K562 (cell line): Measurements from ENCODE around the gene UPF1. TPM values are rescaled to one million over a fixed set of nuclear protein-coding genes. Genes with fewer than 3 reads are reported as not detected.

Source experiments
- DLX4 ChIP-seq: fragments of 250-450 bp; sonication (Bioruptor Pico); IDR thresholded peaks from 2 replicates; pipeline ENCODE4 v1.6.1; 2021; ENCODE audit warnings: mild to moderate bottlenecking
- GMEB1 ChIP-seq: fragments of 250-450 bp; sonication (Bioruptor Pico); IDR thresholded peaks from 2 replicates; pipeline ENCODE4 v1.4.0; 2020; ENCODE audit warnings: mild to moderate bottlenecking
- ILF3 ChIP-seq: fragments of 450-650 bp; IDR thresholded peaks from 2 replicates; pipeline ENCODE4 v1.6.1; 2018; ENCODE audit warnings: antibody characterized with exemption, mild to moderate bottlenecking, moderate library complexity, borderline replicate concordance
- IRF1 ChIP-seq: sonication (generic); formaldehyde crosslinking; IDR thresholded peaks from 2 replicates; pipeline ENCODE4 v1.8.0; 2022; ENCODE audit warnings: missing genetic modification reagents, mild to moderate bottlenecking, borderline replicate concordance
- KDM4B ChIP-seq, 2 experiments: fragments of 450-650 bp in 1 of 2; sonication (generic) in 1 of 2; IDR thresholded peaks; 2 replicates each; pipeline ENCODE4 v1.6.1; 2016 to 2017; ENCODE audit warnings: borderline replicate concordance in 2 of 2, antibody characterized with exemption in 1 of 2, low read depth in 1 of 2, mild to moderate bottlenecking in 1 of 2
- MEIS2 ChIP-seq: fragments of 450-650 bp; IDR thresholded peaks from 2 replicates; pipeline ENCODE4 v1.6.1; 2014; ENCODE audit warnings: mild to moderate bottlenecking; ENCODE audit not compliant: partially characterized antibody
- NONO ChIP-seq, 2 experiments: fragments of 200-400 bp in 1 of 2; fragments of 450-650 bp in 1 of 2; formaldehyde crosslinking in 1 of 2; IDR thresholded peaks; 2 replicates each; pipeline ENCODE4 v1.6.1; 2017; ENCODE audit warnings: low read depth in 2 of 2, mild to moderate bottlenecking in 2 of 2, moderate library complexity in 2 of 2, low read length in 1 of 2
- OTX1 ChIP-seq: fragments of 450-650 bp; formaldehyde crosslinking; IDR thresholded peaks from 2 replicates; pipeline ENCODE4 v1.4.0; 2022; ENCODE audit warnings: mild to moderate bottlenecking
- SAFB2 ChIP-seq: fragments of 200-400 bp; formaldehyde crosslinking; IDR thresholded peaks from 2 replicates; pipeline ENCODE4 v1.6.1; 2018; ENCODE audit warnings: borderline replicate concordance, low read length, low read depth, moderate library complexity; ENCODE audit not compliant: severe bottlenecking
- ZNF318 ChIP-seq, 2 experiments: fragments of 450-650 bp; IDR thresholded peaks; 2 replicates each; pipeline ENCODE4 v1.6.1; 2016; ENCODE audit warnings: mild to moderate bottlenecking in 2 of 2, borderline replicate concordance in 1 of 2, low read depth in 1 of 2, moderate library complexity in 1 of 2
- ZNF764 ChIP-seq: fragments of 250-450 bp; sonication (Bioruptor Pico); IDR thresholded peaks from 2 replicates; pipeline ENCODE4 v1.4.0; 2020; ENCODE audit warnings: low read depth, mild to moderate bottlenecking, moderate library complexity
- polyA plus RNA-seq, 8 experiments: library from polyadenylated mRNA; depleted of rRNA in 4 of 8; stranded (reverse) in 5 of 8; unstranded in 3 of 8; fragments of >200 nt; fragmentation: Nextera tagmentation in 2 of 8; fragmentation: Illumina TruSeq in 1 of 8; extraction: Ambion mirVana in 2 of 8; extraction: Trizol in 1 of 8; gene quantifications; 2 replicates each; pipeline versions ENCODE4 v1.2.1 to v1.2.3, GENCODE V29; 2011 to 2014; ENCODE audit warnings: inconsistent platforms in 1 of 8, missing spikeins in 1 of 8
- total RNA-seq, 7 experiments: library from RNA; depleted of rRNA in 6 of 7; stranded (reverse); fragments of >200 nt in 6 of 7; fragmentation: Illumina TruSeq in 2 of 7; extraction: Trizol in 2 of 7; gene quantifications; 2 replicates each; pipeline versions ENCODE4 v1.2.1 to v1.2.3, GENCODE V29; 2011 to 2021; ENCODE audit warnings: low replicate concordance in 1 of 7

The UPF1 gene
- total and polyA plus RNA-seq, 9 of the 15 experiments (the other 6 are each of a cell fraction or from before 2014, with no cell fraction given), result 0.34 to 103 (median 27.9) TPM

GRCh38 chr19:18798384-18799352 is 33.1 kb upstream of the UPF1 start (continued):
- TF ChIP-seq ZNF318 (IDR thresholded peaks at IDR 0.05; ENCODE audit: borderline replicate concordance in 1 of 2, low read depth in 1 of 2), result no peak
- TF ChIP-seq IRF1, result no peak
- no peak for TF ChIP-seq KDM4B (IDR thresholded peaks at IDR 0.05; ENCODE audit: borderline replicate concordance in 2 of 2, low read depth in 1 of 2)
- no peak for TF ChIP-seq ZNF764 (CRISPR knock-in tag)
- TF ChIP-seq DLX4, result no peak
- no peak for TF ChIP-seq OTX1 (CRISPR knock-in tag)
- TF ChIP-seq NONO (IDR thresholded peaks at IDR 0.05; ENCODE audit: low read depth in 2 of 2, low read length in 1 of 2), result no peak
- TF ChIP-seq SAFB2, result no peak
- no peak for TF ChIP-seq ILF3
- TF ChIP-seq MEIS2, result peak; percentile 6
- no peak for TF ChIP-seq GMEB1
